Lower lobe of right lung (tissue), 2 donors: ENCODE data around the gene TMCO4. TPM values are rescaled to one million over a fixed set of nuclear protein-coding genes. Genes with fewer than 3 reads are reported as not detected.

Source experiments
- ATAC-seq, 2 donors: fragments of 200-7000 bp; cut with Tn5 transposase; one replicate each; pipeline ENCODE4 v1.9.1; 2020 to 2022; ENCODE audit warnings: mild to moderate bottlenecking in 2 of 2, moderate library complexity in 2 of 2
- DNase-seq: peaks from one replicate; pipeline ENCODE4 v3.0.0-alpha.2; 2020
- H3K27ac ChIP-seq: fragments of 200-600 bp; one replicate; pipeline ENCODE4 v1.8.0; 2022
- H3K27me3 ChIP-seq: fragments of 200-600 bp; one replicate; pipeline ENCODE4 v1.8.0; 2022; ENCODE audit warnings: low read depth
- H3K36me3 ChIP-seq: fragments of 200-600 bp; one replicate; pipeline ENCODE4 v1.8.0; 2022; ENCODE audit warnings: mild to moderate bottlenecking
- H3K4me1 ChIP-seq: fragments of 200-600 bp; one replicate; pipeline ENCODE4 v1.8.0; 2022
- H3K4me3 ChIP-seq: fragments of 200-600 bp; one replicate; pipeline ENCODE4 v1.8.0; 2022; ENCODE audit warnings: mild to moderate bottlenecking
- H3K9me3 ChIP-seq: fragments of 200-600 bp; one replicate; pipeline ENCODE4 v1.8.0; 2022
- CTCF ChIP-seq: fragments of 200-600 bp; IDR thresholded peaks from one replicate; pipeline ENCODE4 v1.8.0; 2022; ENCODE audit warnings: antibody characterized with exemption, mild to moderate bottlenecking
- intact Hi-C: fragments of 100-400 bp; cut with DNase I; formaldehyde crosslinking; loops from one replicate; pipeline ENCODE4 v1.11.0; 2022
- total RNA-seq: library from RNA; stranded (reverse); fragmentation: NEBNext Ultra II Directional; extraction: Animal tissue kit (Norgen Biotek cat#: 25700); gene quantifications from one replicate; pipeline ENCODE4 v1.2.1, GENCODE V29; 2021
- donor health status: DM: no; HTN: yes; CAD: no; lungs with severe emphysema.

The TMCO4 gene
- total RNA-seq, 1 donor from 2014 or later, result 26.3 TPM

DNA sequence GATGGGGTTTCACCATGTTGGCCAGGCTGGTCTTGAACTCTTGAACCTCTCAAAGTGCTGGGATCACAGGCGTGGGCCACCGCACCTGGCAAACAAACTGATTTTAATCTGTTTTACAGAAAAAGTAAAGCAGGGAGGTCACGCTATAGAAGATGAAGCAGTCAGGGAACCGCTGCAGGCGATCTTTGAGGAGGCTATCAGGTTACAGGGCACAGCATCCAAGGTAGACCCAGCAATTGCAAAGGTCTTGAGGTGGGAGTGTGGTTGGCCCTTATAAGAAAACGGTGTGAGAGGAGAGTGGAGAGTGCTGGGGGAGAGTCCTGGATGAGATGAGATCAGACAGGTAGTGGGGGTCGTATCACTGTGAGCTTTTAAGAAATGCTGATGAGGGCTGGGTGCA is 2.6 kb upstream of the TMCO4 start:
- ATAC-seq (no peak), DNase-seq (no peak)
- H3K36me3 ChIP-seq, result no peaks in the 10 kb centered on the region
- no peak for TF ChIP-seq CTCF
- no peaks in the 10 kb centered on the region for H3K9me3 ChIP-seq
- H3K4me1 ChIP-seq, result peaks cover 17% of the 10 kb centered on the region
- H3K4me3 ChIP-seq, result no peak overlapping the region
- intact Hi-C loops, result no loop called here
- H3K27ac ChIP-seq, result no peak overlapping the region
- no peaks in the 10 kb centered on the region for H3K27me3 ChIP-seq

DNA sequence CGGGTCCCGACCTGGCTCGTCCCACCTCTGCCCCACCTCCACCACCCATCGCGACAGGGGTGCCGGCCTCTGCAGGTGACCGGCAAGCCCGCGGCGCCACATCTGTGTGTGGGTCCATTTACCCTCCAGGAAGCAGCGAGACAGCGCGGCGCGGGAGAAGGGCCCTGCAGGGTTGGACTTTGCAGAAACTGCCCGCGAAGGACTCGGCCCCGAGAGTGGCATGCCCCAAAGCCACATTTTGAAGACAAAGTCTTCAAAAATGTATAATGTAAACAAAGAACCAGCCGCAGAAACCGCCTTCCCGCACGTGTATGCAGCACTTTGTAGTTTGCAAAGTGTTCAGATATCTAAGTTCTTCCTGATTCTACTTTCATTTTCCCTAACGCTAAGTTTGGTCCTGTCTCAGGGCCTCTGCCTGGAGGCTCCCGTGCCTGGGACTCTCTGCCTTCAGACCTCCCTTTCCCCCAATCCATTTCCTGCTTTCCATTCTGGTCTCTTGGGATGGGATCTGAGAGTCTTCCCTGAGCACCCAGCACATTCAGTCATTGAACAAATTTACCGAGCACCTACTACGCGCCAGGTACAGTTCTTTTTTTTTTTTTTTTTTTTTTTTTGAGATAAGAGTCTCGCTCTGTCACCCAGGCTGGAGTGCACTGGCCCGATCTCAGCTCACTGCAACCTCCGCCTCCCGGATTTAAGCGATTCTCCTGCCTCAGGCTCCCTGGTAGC is 524 bp upstream of the TMCO4 start:
- no peaks in the 10 kb centered on the region for H3K36me3 ChIP-seq
- peak overlapping the region; percentile 87 for H3K27ac ChIP-seq
- peak overlapping the region; percentile 76 for H3K4me3 ChIP-seq
- peak; percentile 76 for DNase-seq
- intact Hi-C loops, result no loop called here
- H3K27me3 ChIP-seq, result no peaks in the 10 kb centered on the region
- H3K4me1 ChIP-seq, result peaks cover 17% of the 10 kb centered on the region
- no peak for TF ChIP-seq CTCF
- ATAC-seq, result peak; percentile 69 to 74
- H3K9me3 ChIP-seq, result no peaks in the 10 kb centered on the region

GRCh38 chr1:19798486-19799229 is 1.1 kb downstream of the TMCO4 start:
- intact Hi-C loops, result no loop called here

DNA sequence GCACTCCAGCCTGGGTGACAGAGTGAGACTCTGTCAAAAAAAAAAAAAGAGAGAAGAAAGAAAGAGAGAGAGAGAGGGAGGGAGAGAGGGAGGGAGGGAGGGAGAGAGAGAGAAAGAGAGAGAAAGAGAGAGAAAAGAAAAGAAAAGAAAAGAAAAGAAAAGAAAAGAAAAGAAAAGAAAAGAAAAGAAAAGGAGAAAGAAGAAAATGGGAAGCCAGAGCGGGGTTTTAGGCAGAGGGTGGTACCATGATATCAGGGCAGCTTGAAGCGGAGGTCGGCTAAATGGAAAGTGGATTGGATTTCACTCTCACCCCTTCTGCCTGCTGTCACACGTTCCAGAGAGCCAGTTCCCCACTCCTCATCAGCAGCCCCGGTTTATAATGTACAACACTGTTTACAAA is 1.9 kb downstream of the TMCO4 start:
- Histone ChIP-seq H3K36me3 (peaks cover 4% of the 10 kb centered on the region), H3K4me1 (peaks cover 17% of the 10 kb centered on the region), H3K27ac (no peak overlapping the region), H3K27me3 (no peaks in the 10 kb centered on the region), H3K4me3 (no peak overlapping the region), H3K9me3 (no peaks in the 10 kb centered on the region)
- no peak for TF ChIP-seq CTCF
- intact Hi-C loops, result no loop called here
- ATAC-seq, result no peak
- no peak for DNase-seq

More at GRCh38 chr1:19798486-19799229, 1.1 kb downstream of the TMCO4 start:
- H3K27ac ChIP-seq, result peak overlapping the region; percentile 87
- DNase-seq, result no peak
- no peaks in the 10 kb centered on the region for H3K27me3 ChIP-seq
- peak in 1 of 2 donors; percentile 3 for ATAC-seq
- peak overlapping the region; percentile 76 for H3K4me3 ChIP-seq
- H3K9me3 ChIP-seq, result no peaks in the 10 kb centered on the region
- no peaks in the 10 kb centered on the region for H3K36me3 ChIP-seq
- TF ChIP-seq CTCF, result no peak
- H3K4me1 ChIP-seq, result peaks cover 17% of the 10 kb centered on the region

DNA sequence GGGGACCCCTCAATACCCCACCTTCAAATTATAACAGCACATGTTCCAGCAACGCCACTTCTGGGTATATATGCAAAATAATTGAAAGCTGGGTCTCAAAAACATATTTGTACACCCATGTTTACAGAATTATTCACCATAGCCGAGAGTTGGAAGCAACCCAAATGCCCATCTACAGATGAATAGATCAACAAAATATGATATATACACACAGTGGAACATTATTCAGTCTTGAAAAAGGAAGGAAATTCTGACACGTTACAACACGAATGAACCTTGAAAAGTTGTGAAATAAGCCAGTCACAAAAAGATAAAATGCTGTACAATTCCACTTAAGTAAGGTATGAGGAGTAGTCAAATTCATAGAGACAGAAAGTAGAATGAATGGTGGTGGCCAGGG is 5.1 kb downstream of the TMCO4 start:
- H3K4me3 ChIP-seq, result no peak overlapping the region
- H3K27me3 ChIP-seq, result no peaks in the 10 kb centered on the region
- DNase-seq (no peak), ATAC-seq (no peak)
- no peak overlapping the region for H3K27ac ChIP-seq
- intact Hi-C loops, result no loop called here
- H3K36me3 ChIP-seq, result peaks cover 14% of the 10 kb centered on the region
- no peaks in the 10 kb centered on the region for H3K9me3 ChIP-seq
- peaks cover 10% of the 10 kb centered on the region for H3K4me1 ChIP-seq
- TF ChIP-seq CTCF, result no peak
